PFSK-1 (cell line): ENCODE measurements around the gene CELF4.

Experiments
- FOXP2 ChIP-seq: optimal IDR thresholded peaks from 2 replicates; pipeline ENCODE3; 2011; ENCODE audit warnings: borderline replicate concordance, control low read depth, inconsistent platforms; ENCODE audit not compliant: insufficient read depth; ENCODE audit errors: extremely low read length, extremely low read depth
- POLR2AphosphoS5 ChIP-seq: IDR thresholded peaks from 2 replicates; pipeline ENCODE4 v1.6.1; 2012; ENCODE audit warnings: low read depth, mild to moderate bottlenecking, control low read depth, low read length, moderate library complexity
- SIN3A ChIP-seq: IDR thresholded peaks from 2 replicates; pipeline ENCODE4 v1.6.1; 2012; ENCODE audit warnings: mild to moderate bottlenecking, low read length, moderate library complexity, borderline replicate concordance; ENCODE audit not compliant: insufficient read depth
- TAF1 ChIP-seq: IDR thresholded peaks from 2 replicates; pipeline ENCODE4 v1.6.1; 2012; ENCODE audit warnings: low read length, control low read depth, borderline replicate concordance; ENCODE audit not compliant: insufficient read depth
- TF ChIP-seq, protein P1 (sequence below), 2 experiments: IDR thresholded peaks; 2 replicates each; pipeline versions ENCODE4 v1.6.1 to v1.8.0; 2011 to 2012; ENCODE audit warnings: low read depth in 2 of 2, low read length in 2 of 2, control low read depth in 1 of 2, inconsistent platforms in 1 of 2, mild to moderate bottlenecking in 1 of 2, moderate library complexity in 1 of 2; ENCODE audit not compliant: insufficient read depth in 1 of 2

Gene CELF4

DNA sequence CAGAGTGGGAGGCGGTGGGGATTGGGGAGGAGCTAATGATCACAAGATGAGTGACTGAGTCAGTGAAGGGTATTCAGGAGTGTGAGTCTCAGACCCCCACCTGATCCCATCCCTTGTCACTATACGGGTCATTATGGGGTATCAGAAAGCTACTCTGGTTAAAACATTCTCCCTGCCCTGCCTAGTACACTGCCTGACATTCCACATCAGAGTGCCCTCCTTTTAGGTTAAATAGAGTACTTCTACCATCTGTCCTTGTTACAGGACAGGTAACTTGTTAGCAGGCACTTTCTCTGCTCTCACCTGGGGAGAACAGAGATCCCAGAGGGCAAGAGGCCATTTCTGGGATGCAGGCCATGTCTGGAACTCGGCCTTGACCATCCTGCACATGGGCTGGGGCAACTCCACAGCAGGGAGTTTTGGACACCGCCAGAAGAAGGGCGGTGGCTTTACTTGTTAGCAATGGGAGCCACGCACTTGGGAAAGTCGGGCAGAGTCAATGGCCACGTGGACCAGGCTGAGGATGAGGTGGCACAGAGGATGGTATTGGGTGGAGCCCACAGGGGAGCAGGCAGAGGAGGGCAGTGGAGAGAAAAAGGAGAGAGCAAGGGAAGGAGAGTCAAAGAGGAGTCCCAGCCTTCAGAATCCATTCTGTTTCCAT, 98.5 kb downstream of the CELF4 start:
- TF ChIP-seq TAF1 = no peak
- TF ChIP-seq FOXP2 = no peak
- TF ChIP-seq SIN3A = no peak
- TF ChIP-seq, protein P1, sequence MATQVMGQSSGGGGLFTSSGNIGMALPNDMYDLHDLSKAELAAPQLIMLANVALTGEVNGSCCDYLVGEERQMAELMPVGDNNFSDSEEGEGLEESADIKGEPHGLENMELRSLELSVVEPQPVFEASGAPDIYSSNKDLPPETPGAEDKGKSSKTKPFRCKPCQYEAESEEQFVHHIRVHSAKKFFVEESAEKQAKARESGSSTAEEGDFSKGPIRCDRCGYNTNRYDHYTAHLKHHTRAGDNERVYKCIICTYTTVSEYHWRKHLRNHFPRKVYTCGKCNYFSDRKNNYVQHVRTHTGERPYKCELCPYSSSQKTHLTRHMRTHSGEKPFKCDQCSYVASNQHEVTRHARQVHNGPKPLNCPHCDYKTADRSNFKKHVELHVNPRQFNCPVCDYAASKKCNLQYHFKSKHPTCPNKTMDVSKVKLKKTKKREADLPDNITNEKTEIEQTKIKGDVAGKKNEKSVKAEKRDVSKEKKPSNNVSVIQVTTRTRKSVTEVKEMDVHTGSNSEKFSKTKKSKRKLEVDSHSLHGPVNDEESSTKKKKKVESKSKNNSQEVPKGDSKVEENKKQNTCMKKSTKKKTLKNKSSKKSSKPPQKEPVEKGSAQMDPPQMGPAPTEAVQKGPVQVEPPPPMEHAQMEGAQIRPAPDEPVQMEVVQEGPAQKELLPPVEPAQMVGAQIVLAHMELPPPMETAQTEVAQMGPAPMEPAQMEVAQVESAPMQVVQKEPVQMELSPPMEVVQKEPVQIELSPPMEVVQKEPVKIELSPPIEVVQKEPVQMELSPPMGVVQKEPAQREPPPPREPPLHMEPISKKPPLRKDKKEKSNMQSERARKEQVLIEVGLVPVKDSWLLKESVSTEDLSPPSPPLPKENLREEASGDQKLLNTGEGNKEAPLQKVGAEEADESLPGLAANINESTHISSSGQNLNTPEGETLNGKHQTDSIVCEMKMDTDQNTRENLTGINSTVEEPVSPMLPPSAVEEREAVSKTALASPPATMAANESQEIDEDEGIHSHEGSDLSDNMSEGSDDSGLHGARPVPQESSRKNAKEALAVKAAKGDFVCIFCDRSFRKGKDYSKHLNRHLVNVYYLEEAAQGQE (IDR thresholded peaks at IDR 0.05; ENCODE audit: insufficient read depth in 1 of 2, low read depth in 2 of 2, low read length in 2 of 2) = no peak
- TF ChIP-seq POLR2AphosphoS5 = no peak

DNA sequence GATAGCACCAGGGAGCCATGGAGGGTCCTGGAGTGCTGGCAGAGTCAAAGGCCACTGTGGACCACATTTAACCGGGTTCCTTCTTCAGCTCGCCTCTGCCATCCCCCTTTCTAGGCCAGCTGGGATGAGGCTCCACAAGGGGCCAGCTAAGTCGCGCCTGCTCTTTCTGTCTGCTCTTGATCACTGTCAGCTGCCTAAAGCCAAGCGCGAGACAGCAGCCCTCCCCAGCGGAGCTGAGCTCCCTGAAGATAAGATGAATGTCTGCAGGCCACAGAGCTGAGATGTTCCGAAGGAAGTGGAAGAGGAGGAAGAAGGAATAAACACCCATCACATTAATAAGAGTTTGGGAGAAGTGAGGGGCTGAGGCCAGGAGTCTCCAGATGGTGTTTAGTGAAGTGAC, 99.6 kb downstream of the CELF4 start:
- TF ChIP-seq TAF1 (no peak), FOXP2 (no peak), SIN3A (no peak)

DNA sequence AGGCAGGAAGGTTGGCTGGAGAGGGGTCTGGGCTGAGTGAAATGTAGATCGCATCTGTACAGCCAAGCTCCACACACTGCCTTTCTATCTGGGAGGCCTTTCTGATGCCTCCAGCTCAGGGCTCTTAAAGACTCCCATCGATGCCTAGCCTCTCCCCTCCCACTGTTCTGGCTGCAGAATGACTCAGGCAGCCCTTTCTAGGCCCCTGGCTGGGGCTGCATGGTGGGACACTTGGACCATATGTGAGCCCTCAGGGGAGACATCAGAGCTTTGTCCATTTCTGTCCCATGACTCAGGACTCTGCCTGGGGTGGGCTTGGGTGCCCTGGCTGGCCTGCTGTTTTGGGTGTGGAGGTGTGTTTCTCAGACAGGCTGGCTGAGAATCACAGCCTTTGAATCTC, 101.3 kb downstream of the CELF4 start:
- TF ChIP-seq TAF1 (no peak), FOXP2 (no peak), POLR2AphosphoS5 (no peak), SIN3A (no peak)
- TF ChIP-seq, protein P1 (IDR thresholded peaks at IDR 0.05; ENCODE audit: insufficient read depth in 1 of 2, low read depth in 2 of 2, low read length in 2 of 2) = no peak

DNA sequence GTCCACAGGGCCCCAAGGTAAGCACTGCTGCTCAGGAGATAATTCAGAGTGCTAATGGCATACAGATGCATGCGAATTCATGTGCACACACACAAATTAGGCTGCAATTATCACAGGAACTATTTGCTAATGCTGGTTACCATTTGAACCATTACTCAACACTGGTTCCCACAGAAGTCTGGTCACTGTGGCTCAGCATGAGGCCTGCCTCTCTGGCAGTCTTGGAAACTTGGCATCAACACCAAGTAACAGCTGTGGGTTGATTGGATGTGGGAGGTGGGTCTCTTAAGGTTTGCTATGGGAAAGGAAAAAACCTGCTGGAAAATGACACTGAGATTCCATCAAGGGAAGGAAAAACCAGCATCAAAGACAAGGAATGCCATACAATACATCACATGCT, 105.0 kb downstream of the CELF4 start:
- TF ChIP-seq FOXP2 (no peak), TAF1 (no peak), SIN3A (no peak), POLR2AphosphoS5 (no peak)
- TF ChIP-seq, protein P1 (IDR thresholded peaks at IDR 0.05; ENCODE audit: insufficient read depth in 1 of 2, low read depth in 2 of 2, low read length in 2 of 2) = no peak

DNA sequence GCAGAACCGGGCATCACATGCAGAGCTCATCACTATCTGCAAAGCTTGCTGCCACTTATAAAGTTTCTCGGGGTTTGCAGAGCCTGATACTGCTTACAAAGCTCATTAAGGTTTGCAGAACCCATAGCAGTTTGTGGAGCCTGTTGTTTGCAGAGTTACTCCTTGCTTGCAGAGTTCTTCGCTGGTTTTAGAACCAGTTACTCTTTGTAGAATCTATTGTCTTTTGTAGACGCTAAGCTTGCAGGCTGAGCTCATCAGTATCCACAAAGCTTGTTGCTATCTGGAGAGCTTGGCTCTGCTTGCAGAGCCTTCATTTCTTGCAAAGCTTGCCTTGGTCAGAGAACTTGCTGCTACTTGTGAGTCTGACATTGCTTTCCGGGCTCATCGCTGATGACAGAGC, 106.9 kb downstream of the CELF4 start:
- TF ChIP-seq POLR2AphosphoS5 (no peak), SIN3A (no peak), FOXP2 (no peak), TAF1 (no peak)
- TF ChIP-seq, protein P1 (IDR thresholded peaks at IDR 0.05; ENCODE audit: insufficient read depth in 1 of 2, low read depth in 2 of 2, low read length in 2 of 2) = no peak
